Anterior cingulate cortex (tissue), 58 donors: ENCODE results near the gene POP7.
A peak's percentile ranks its signal among the peaks of the same experiment; 100 is the strongest.
"Not testable (repeated sequence)": the region's sequence is repeated elsewhere in the genome, so short reads cannot be mapped to it uniquely, and the experiment has no call there.

Experiments
- DNase-seq, 58 donors: peaks; one replicate each; lab custom pipeline; 2025; lab: John Stamatoyannopoulos, UW

POP7 gene

GRCh38 chr7:100689230-100690135 lies 16.4 kb upstream of the POP7 start:
- DNase-seq = no peak

DNA sequence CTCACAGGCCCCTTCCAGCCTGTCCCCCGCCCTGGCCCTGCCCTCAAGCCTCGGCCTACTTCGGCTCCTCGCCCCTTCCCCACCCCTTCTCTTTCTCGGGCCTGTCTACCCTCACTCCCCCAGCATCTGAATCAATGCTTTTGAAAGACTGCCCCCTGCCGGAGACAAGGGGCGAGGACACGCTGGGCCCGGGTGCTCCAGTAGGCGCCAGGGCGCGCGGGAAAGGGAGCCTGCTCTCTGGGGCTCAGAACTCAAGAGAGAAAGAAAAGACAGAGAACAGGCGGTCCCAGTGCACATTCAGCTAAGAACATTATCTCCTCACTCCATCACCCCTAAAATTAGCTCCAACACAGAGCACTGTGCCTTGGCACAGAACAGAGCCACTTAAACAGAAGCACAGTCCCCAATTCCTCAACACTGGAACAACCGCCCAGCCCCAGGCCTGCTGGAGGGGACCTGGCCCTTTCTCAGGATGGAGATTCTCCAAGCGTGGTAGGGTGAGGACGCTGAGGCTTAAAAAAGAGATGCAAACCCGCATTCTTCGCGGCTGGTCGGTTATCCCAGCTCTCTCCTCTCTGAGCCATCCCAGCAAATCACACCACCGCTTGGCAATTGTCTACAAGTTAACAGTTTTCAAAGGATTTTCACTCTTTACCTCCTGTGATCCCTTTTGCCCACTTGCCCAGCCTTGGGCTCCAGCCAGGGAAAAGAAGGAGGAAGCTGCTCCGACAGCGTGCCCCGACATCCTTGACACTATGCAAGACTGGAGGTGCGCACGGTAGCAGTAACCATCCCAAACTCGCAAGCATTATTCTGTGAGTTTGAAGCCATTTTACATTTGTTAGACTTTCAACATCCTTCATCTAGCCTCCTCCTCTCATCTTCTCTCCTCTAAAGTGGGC lies 14.0 kb upstream of the POP7 start:
- DNase-seq = peak in 55 of 58 donors; percentile 12 to 89 (median 61)

GRCh38 chr7:100692578-100692961 lies 13.4 kb upstream of the POP7 start:
- DNase-seq = no peak

DNA sequence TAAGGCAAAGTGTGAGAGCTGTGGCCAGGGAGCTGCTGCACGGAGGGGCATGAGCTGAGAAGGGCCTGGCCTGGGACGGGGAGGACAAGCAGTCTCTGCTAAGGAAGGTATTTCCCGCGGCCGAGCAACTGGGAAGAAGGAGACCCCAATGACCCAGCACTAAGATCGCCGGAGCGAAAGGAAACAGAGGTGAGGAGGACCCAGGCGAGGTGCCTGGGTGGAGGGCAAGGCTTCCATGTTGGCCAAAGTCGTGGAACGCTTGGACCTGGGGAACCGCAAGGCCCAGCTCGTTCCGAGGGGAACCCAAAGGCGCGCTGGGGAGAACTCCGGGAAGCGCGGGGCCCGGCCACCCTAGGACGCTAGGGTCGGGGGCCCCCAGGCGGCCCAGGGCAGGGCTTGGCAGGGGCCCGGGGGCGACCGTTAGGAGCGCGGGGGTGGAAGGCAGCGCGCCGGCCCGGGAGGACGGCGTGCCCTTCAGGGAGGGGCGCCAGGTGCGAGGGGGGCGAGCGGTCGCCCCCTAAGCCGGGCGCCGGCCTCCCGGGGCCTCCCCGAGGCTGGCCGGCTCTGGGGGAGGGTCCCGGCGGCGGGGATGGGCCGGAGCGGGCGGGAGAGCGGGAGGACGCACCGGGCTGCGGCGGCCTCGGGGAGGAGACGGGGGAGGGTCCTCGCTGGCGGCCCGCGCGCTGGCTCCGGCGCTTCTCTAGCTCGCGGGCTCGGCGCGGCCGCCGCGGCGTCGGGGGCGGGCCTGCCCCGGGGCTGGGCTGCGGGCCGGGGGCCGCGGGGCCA lies 12.4 kb upstream of the POP7 start:
- no peak for DNase-seq

DNA sequence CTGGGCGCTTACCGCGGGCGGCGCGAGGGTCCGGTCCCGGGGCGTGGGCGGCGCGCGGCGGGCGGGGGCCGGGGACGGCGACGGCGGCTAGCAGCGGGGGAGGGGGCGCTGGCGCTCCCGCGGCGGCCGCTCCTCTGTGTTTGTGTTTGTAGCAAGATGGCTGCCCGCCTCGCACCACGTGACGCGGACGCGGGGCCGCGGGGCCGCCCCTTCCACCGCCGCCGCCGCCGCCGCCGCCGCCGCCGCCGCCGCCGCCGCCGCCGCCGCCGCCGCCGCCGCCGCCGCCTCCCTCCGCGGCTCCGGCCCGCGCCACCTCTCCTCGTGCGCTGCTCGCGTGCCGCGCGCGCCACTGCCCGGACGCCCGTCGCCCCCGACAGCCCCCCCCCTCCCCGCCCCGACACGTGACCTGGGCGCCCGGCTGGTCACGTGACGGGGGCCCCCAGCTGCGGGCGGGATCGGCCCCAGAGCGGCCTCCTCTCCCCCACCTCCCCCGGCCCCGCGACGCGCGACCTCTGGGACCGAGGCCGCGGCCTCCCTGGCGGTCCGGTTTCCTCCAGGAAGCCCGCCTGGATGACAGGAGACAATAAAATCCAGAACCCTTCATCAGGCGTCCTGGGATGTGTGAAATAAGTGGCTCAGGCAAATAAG lies 11.7 kb upstream of the POP7 start, which contains the start of gene GIGYF1:
GIGYF1 (minus strand) TSS at position 153 of the 648 bp plus-strand sequence. CDS start 6,012 bp downstream, outside the sequence.
- peak in 54 of 58 donors; percentile 6 to 85 (median 68) for DNase-seq

DNA sequence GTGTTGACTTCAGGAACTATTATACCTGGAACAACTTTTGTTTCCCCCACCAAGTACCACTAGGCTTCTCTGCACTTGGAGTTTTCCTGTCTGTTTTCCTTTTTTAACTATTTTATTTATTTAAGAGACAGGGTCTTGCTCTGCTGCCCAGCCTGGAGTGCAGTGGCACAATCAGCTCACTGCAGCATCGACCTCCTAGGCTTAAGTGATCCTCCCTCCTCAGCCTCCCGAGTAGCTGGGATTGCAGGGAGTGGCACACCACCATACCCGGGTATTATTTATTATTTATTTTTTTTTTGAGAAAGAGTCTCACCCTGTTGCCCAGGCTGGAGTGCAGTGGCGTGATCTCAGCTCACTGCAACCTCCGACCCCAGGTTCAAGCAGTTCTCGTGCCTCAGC lies 9.8 kb upstream of the POP7 start:
- no peak for DNase-seq

- no peak for DNase-seq
Measured at GRCh38 chr7:100699018-100699417, 6.9 kb upstream of the POP7 start.

DNA sequence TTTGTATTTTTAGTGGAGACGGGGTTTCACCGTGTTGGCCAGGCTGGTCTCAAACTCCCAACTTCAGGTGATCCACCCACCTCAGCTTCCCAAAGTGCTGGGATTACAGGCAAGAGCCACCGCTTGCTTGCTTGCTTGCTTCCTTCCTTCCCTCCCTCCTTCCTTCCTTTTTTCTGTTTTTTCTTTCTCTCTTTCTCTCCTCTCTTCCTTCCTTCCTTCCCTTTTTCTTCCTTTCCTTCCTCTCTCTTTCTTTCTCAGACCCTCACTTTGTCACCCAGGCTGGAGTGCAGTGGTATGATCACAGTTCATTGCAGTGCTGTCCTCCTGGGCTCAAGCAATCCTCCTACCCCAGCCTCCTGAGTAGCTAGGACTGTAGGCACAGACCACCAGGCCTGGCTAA lies 4.8 kb upstream of the POP7 start:
- not testable (repeated sequence) for DNase-seq

DNA sequence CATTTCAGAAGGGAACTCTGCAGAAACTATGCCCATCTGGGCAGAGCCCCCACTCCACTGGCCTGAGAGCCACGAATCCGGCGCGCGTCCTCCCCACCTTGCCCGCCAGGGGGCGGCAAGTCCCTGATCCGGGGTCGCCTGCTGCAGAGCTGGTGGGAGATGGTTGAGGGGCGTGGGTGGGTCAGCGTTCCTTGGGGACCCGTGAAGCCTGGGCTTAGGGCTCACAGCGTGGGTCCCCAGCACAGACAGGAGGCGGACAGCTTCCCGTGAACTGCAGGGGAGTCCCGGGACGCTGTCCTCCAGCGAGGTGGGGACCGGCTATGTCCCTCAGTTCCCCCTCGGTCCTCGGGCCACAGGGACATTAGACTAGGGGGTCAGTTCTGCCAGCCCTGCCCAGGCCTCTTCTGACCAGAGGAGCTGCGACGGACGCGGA lies 585 bp upstream of the POP7 start:
- peak in 56 of 58 donors; percentile 19 to 82 (median 64) for DNase-seq

DNA sequence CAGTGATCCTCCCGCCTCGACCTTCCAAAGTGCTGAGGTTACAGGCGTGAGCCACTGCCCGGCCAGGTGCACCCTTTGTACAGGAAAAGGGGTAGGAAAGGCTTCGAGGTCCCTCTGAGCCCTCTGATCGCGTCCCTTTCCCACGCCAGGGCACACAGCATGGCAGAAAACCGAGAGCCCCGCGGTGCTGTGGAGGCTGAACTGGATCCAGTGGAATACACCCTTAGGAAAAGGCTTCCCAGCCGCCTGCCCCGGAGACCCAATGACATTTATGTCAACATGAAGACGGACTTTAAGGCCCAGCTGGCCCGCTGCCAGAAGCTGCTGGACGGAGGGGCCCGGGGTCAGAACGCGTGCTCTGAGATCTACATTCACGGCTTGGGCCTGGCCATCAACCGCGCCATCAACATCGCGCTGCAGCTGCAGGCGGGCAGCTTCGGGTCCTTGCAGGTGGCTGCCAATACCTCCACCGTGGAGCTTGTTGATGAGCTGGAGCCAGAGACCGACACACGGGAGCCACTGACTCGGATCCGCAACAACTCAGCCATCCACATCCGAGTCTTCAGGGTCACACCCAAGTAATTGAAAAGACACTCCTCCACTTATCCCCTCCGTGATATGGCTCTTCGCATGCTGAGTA lies 871 bp downstream of the POP7 start:
- DNase-seq = peak in 4 of 58 donors; percentile 16 to 40 (median 28)

DNA sequence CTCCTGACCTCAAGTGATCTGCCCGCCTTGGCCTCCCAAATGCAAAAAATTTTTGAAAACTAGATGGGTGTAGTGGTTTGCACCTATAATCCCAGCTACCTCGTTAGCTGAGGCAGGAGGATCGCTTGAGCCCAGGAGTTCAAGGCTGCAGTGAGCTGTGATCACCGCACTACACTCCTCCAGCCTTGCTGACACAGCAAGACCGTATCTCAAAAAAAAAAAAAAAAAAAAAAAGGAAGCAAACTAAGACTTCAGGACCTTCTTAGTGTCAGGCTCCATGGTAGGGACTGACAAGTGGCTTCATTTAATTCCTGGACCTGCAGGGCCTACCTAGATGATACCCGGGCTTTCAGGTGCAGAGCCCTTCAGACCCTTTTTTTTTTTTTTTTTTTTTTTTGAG lies 2.5 kb downstream of the POP7 start:
- DNase-seq = no peak

DNA sequence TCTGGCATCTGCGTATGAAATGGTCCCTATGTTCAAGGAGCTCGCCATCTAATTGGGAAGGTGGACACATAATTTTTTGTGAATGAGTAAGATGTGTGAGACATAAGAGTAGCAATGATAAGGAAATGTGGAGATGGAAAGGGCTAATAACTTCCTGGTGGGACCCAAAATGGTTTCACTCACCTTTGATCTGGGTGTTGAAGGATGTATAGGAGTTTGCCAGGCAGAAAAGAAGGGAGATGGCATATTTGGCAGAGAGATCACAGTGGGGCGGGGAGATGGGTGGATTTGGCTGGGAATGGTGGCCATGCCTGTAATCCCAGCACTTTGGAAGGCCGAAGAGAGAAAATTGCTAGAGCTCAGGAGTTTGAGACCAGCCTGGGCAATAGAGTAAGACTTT lies 4.5 kb downstream of the POP7 start:
- DNase-seq = no peak

GRCh38 chr7:100711369-100711768 lies 5.4 kb downstream of the POP7 start:
- DNase-seq = peak in 4 of 58 donors; percentile 9 to 16 (median 13)

DNA sequence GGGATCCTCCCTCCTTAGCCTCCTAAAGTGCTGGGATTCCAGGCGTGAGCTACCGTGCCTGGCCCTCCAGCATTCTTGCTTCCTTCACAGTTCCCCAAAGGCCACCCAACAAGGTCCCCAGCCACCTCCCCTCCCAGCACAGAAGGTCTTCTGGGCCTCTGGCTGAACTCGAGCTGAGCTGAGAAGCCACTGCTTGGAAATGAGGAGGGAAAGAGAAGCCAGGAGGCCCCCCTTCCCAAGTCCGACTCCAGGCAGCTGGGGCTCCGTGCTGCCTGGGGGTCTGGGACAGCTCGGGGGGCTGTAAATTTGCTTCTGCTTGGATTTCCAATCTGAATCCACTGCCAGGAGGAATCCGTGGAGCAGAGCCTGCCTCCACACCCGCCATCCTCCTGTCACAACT lies 8.8 kb downstream of the POP7 start:
- DNase-seq = no peak

GRCh38 chr7:100717073-100717472 lies 11.2 kb downstream of the POP7 start:
- DNase-seq = not testable (repeated sequence)

DNA sequence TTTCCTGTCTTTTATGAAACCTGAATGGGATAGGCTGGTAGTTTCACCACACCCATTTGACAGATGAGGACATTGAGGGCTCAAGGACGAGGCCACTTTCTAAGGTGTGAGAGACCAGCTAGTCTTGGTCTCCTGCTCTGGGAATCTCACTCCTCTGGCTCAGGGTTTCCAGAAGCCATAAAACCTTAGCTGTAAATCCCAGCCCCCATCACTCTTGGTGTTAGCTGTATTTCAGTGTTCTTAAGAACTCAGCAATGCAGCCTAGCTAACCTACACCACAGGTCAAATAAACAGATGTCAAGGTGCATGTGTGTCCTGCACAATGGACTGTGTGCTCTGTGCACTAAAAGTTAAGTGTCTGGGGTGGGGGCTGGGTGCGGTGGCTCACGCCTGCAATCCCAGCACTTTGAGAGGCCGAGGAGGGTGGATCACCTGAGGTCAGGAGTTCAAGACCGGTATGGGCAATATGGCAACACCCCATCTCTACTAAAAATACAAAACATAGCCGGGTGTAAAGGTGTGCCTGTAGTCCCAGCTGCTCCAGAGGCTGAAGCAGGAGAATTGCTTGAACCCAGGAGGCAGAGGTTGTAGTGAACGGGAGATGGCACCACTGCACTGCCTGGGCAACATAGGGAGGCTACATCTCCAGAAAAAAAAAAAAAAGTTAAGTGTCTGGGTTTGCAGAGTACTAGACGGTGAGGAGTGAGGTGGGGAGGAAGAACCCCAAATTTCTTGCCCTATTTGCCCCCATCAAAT lies 13.8 kb downstream of the POP7 start:
- DNase-seq = no peak

GRCh38 chr7:100720279-100720670 lies 14.4 kb downstream of the POP7 start, which contains the start of gene EPO:
Gene EPO, plus strand, starts transcription at chr7:100720468. Its CDS starts 513 bp downstream, at chr7:100720981.
- DNase-seq = no peak
